Activated naive CD4-positive, alpha-beta T cell treated with anti-CD3 and anti-CD28 coated beads, Interleukin-2, amount 10 ng/mL, durations not matched to agents 5 hours and 36 hours (primary cell): Measurements from ENCODE around the gene CASQ1. TPM values are rescaled to one million over a fixed set of nuclear protein-coding genes. Genes with fewer than 3 reads are reported as not detected.

Experiments used
- total RNA-seq, 2 experiments: library from RNA; stranded (reverse); gene quantifications; one replicate each; pipeline ENCODE4 v1.2.3, GENCODE V29; 2021

The CASQ1 gene
- under 1 TPM in 1 of 2 experiments, not detected in 1; 0.35 TPM for total RNA-seq

DNA sequence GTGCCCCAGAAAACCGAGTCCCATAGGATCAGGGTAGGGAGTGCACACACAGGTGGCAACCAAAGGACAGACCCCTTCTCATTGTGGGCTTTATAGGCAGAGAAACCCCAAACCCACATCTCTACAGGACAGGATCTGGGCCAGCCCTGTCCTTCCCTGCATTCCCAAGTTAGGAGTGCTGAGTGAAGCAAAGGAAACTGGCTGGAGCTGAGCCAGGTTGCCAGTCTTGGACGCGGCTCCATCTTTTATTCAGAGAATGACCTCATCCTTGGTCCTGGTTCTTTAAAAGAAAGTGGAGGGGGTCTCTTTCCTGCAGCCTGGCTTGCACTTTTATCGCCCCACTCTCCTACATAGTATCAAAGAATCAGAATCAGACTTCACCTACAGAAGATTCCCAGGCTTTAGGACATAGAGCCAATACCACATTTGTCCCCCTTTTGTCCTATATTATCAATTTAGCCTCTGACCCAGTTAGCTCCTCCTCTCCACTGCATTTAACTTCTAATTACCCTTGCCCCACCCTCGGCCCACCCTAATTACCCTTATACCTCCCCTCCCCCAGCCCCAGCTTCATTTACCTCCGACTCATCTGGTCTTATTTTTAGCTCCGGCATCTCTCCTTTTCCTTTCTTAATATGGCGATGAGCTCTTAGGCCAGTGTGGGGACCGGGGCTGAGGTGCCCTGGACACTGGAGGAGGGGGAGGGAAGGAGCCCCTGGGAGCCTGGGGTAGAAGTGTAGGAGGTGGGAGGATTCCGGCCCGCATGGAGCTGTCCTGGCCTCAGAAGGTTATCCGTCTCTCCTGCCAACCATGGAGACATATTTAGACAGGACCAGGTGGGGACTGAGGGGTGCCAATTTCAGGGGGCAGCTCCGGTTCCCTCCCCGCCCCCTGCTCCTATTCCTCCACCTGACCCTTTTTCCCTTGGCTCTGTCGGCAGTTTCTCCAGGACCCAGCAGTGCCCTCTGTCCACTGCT, at the start of gene CASQ1:
Gene CASQ1, plus strand, starts transcription at position 927 of the 977 bp plus-strand sequence. CDS start 177 bp downstream, outside the sequence.

DNA sequence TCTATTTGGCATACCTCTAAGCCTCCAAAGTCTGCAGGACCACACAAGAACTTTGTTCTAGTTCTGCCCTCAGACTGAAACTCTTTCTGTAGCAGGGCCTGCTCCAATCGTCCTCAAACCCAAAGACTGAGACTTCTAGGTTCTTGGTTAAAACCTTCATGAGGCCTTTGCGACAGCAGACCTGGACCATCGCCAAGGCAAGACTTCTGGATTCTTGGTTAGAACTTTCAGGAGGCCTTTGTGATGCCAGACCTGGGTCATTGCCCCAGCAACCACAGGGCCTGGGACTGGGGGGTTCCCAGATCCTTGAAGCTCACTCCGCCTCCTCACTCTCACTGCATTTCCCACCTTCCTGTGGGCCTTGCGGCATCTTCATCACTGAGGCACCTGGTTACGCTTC, 39.1 kb upstream of the CASQ1 start, which contains the start of gene ATP1A4:
Gene ATP1A4, plus strand, starts transcription at position 301 of the 400 bp plus-strand sequence. CDS start 438 bp downstream, outside the sequence.

DNA sequence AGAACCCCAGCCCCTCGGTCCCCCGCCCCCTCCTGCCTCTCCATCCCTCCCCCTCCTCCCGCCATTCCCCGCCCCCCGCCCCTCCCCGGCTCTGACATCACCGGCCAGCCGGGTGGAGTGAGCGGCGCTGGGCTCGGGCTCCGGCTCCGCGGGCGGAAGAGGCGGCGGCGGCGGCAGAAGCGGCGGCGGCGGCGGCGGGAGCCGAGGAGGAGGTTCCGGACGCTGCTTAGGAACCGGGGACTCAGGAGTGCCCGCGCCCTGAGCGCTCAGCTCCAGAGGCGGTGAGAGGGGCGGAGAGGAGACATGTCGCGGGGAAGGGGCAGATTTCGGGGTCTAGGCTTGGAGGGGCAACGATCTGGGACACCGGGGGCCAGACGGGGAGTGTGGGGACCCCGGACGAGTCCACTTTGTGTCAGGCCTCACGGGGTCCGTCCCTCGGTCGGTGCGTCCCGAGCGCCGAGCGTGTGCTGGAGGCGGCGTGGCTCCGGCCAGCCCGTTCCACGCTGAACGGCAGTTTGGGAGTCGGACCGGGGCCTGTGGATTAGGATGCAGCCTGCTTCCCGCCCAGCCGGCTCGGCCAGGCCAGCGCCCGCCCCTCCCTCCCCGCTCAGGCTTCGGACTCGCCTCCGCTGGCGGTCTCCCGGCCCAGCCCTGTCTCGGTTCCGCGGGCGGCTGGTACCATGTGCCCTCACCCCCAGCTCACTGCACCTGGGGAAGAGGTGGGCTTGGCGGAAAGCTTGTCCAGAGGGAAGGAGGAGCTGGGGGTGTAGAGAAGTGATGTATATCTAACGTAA, 15.1 kb downstream of the CASQ1 start, which contains the start of gene PEA15:
Gene PEA15, plus strand, starts transcription at position 143 of the 794 bp plus-strand sequence. CDS start 6,161 bp downstream, outside the sequence.

Other genes with a start within 250 kb of the CASQ1 start
- gene IGSF9, start 245.0 kb upstream of the CASQ1 start, total RNA-seq = not detected
- not detected for gene SLAMF9, start 236.3 kb upstream of the CASQ1 start, total RNA-seq
- gene PIGM, start 158.6 kb upstream of the CASQ1 start, total RNA-seq = 1 to 10 TPM; 6.4 to 6.6 TPM
- not detected for gene KCNJ10, start 120.4 kb upstream of the CASQ1 start, total RNA-seq
- not detected for gene KCNJ9, start 109.0 kb upstream of the CASQ1 start, total RNA-seq
- 10 to 100 TPM; 38.4 to 39.5 TPM for gene IGSF8, start 92.0 kb upstream of the CASQ1 start, total RNA-seq
- not detected for gene ATP1A2, start 74.8 kb upstream of the CASQ1 start, total RNA-seq
- not detected for gene ATP1A4, start 39.0 kb upstream of the CASQ1 start, total RNA-seq
- 10 to 100 TPM; 30.9 to 33.6 TPM for gene PEA15, start 14.8 kb downstream of the CASQ1 start, total RNA-seq
- gene DCAF8, start 72.0 kb downstream of the CASQ1 start, total RNA-seq = 100 to 1,000 TPM; 113 to 118 TPM
- 10 to 100 TPM; 46.1 to 51.2 TPM for gene PEX19, start 94.6 kb downstream of the CASQ1 start, total RNA-seq
- 100 to 1,000 TPM; 127 to 131 TPM for gene COPA, start 152.7 kb downstream of the CASQ1 start, total RNA-seq
- 10 to 100 TPM; 66.9 to 69.6 TPM for gene NCSTN, start 152.8 kb downstream of the CASQ1 start, total RNA-seq
- under 1 TPM; 0.18 to 0.29 TPM for gene NHLH1, start 176.5 kb downstream of the CASQ1 start, total RNA-seq
- gene VANGL2, start 210.0 kb downstream of the CASQ1 start, total RNA-seq = not detected